ENCODE measurements around the gene PTPRM. TPM values are rescaled to one million over a fixed set of nuclear protein-coding genes. Genes with fewer than 3 reads are reported as not detected.

Gene PTPRM
- total RNA-seq, 1 experiment from 2014 or later: 1.6 TPM

DNA sequence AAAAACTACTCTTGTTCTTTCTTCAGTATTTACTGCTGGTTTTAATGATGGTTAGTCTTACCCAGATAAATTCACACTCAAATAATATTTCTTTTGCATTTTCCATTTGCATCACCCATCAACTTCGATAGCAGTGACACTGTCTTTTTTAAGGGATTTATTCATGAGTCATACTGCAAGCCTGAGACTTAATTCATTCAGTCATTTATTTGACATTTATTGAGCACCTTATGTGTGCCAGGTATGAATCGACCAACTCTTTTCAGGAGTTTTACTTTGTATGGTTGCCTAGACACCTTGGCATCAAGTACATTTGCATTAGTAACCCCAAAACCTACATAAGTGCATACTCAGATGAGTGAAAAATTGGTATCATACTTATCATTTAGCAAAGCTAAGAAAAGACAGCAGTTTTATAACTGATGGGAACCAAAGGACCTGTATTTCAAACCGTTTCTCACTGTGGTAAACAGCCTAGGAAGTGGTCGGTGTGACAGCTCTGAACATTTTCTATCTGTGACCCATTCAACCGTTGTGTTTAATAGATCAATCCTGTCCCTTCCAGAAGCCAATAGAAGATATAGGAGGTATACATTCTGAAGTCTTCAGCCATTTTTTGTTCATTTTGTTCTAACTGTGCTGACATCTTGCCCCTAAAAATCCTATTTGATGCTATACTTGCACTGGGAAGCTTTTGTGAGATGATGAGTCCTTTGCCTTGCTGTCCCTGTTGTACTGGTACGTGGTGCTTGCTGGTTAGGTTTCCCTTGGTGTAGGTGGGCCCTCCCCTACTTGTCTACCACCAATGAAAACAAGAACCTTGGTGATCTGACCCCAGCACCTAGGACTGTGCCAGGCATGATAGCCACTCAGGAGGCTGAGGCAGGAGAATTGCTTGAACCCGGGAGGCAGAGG lies 557.4 kb downstream of the PTPRM start:
- TF ChIP-seq POLR2AphosphoS5 (IDR thresholded peaks at IDR 0.05; ENCODE audit: low read depth, low read length) (no peak), TCF7L2 (IDR thresholded peaks at IDR 0.05; ENCODE audit: low read depth, low read length) (no peak), SIN3A (IDR thresholded peaks at IDR 0.05; ENCODE audit: borderline replicate concordance, insufficient read depth, low read depth, low read length) (no peak)
- TF ChIP-seq, protein P1, sequence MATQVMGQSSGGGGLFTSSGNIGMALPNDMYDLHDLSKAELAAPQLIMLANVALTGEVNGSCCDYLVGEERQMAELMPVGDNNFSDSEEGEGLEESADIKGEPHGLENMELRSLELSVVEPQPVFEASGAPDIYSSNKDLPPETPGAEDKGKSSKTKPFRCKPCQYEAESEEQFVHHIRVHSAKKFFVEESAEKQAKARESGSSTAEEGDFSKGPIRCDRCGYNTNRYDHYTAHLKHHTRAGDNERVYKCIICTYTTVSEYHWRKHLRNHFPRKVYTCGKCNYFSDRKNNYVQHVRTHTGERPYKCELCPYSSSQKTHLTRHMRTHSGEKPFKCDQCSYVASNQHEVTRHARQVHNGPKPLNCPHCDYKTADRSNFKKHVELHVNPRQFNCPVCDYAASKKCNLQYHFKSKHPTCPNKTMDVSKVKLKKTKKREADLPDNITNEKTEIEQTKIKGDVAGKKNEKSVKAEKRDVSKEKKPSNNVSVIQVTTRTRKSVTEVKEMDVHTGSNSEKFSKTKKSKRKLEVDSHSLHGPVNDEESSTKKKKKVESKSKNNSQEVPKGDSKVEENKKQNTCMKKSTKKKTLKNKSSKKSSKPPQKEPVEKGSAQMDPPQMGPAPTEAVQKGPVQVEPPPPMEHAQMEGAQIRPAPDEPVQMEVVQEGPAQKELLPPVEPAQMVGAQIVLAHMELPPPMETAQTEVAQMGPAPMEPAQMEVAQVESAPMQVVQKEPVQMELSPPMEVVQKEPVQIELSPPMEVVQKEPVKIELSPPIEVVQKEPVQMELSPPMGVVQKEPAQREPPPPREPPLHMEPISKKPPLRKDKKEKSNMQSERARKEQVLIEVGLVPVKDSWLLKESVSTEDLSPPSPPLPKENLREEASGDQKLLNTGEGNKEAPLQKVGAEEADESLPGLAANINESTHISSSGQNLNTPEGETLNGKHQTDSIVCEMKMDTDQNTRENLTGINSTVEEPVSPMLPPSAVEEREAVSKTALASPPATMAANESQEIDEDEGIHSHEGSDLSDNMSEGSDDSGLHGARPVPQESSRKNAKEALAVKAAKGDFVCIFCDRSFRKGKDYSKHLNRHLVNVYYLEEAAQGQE (IDR thresholded peaks at IDR 0.05; ENCODE audit: insufficient read depth in 1 of 2, low read depth in 2 of 2, low read length in 1 of 2): no peak
- TF ChIP-seq, protein P2, sequence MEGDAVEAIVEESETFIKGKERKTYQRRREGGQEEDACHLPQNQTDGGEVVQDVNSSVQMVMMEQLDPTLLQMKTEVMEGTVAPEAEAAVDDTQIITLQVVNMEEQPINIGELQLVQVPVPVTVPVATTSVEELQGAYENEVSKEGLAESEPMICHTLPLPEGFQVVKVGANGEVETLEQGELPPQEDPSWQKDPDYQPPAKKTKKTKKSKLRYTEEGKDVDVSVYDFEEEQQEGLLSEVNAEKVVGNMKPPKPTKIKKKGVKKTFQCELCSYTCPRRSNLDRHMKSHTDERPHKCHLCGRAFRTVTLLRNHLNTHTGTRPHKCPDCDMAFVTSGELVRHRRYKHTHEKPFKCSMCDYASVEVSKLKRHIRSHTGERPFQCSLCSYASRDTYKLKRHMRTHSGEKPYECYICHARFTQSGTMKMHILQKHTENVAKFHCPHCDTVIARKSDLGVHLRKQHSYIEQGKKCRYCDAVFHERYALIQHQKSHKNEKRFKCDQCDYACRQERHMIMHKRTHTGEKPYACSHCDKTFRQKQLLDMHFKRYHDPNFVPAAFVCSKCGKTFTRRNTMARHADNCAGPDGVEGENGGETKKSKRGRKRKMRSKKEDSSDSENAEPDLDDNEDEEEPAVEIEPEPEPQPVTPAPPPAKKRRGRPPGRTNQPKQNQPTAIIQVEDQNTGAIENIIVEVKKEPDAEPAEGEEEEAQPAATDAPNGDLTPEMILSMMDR (IDR thresholded peaks at IDR 0.05): no peak
- H3K36me3 ChIP-seq (ENCODE audit: control insufficient read depth, insufficient read depth, low read length): no peaks in the 10 kb centered on the region
- in situ Hi-C loops (cut with HindIII; ENCODE audit: low pct_unique_long_range_greater_than_20kb, low sequenced_read_pairs) (no loop called here), intact Hi-C loops (cut with micrococcal nuclease; ENCODE audit: unreplicated experiment) (no loop called here)
- no peak overlapping the region for H3K27ac ChIP-seq (ENCODE audit: low read length)
- no TSS peak for BruUV-seq (replicated peaks)
- H3K9me3 ChIP-seq (ENCODE audit: control insufficient read depth, insufficient read depth, low read depth, low read length): no peaks in the 10 kb centered on the region
- H3K4me3 ChIP-seq (ENCODE audit: low read depth in 2 of 2, low read length in 2 of 2): no peak overlapping the region
- POLR2A ChIA-PET: no interaction called here
- ATAC-seq (no peak), DNase-seq (ENCODE audit: low read depth, low spot score) (no peak)
- H3K4me1 ChIP-seq (ENCODE audit: control insufficient read depth, insufficient read depth, low read length): no peaks in the 10 kb centered on the region
- no peaks in the 10 kb centered on the region for H3K27me3 ChIP-seq (ENCODE audit: control insufficient read depth, insufficient read depth, low read length)
- CTCF ChIA-PET: no interaction called here

DNA sequence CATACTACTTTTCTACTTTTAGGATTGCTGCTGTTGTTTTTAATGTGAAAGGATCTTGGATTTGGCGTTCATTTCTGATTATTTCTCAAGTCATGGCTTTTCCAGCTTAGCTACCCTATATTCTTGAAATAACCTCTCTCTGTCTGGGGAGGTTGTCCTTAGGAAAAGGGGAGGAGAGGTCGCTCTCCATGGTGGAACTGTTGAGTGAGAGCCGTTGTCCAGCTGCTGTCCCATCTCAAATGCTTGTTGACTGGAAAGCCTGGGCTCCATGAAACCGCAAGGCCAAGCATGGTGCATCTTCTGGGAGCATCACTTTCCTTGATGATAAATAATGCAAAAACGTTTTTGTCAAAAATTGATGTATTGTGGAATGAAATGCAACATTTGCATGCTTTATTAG lies 563.0 kb downstream of the PTPRM start:
- in situ Hi-C loops (cut with HindIII; ENCODE audit: low pct_unique_long_range_greater_than_20kb, low sequenced_read_pairs) (no loop called here), intact Hi-C loops (cut with micrococcal nuclease; ENCODE audit: unreplicated experiment) (no loop called here)
- no peak for DNase-seq (ENCODE audit: low read depth, low spot score)
- Histone ChIP-seq H3K4me1 (ENCODE audit: control insufficient read depth, insufficient read depth, low read length) (no peaks in the 10 kb centered on the region), H3K27ac (ENCODE audit: low read length) (no peak overlapping the region), H3K4me3 (ENCODE audit: low read depth in 2 of 2, low read length in 2 of 2) (no peak overlapping the region), H3K27me3 (ENCODE audit: control insufficient read depth, insufficient read depth, low read length) (no peaks in the 10 kb centered on the region), H3K36me3 (ENCODE audit: control insufficient read depth, insufficient read depth, low read length) (no peaks in the 10 kb centered on the region), H3K9me3 (ENCODE audit: control insufficient read depth, insufficient read depth, low read depth, low read length) (no peaks in the 10 kb centered on the region)
- no TSS peak for BruUV-seq (replicated peaks)
- no peak for ATAC-seq
- TF ChIP-seq SIN3A (IDR thresholded peaks at IDR 0.05; ENCODE audit: borderline replicate concordance, insufficient read depth, low read depth, low read length) (no peak), TCF7L2 (IDR thresholded peaks at IDR 0.05; ENCODE audit: low read depth, low read length) (no peak)
- TF ChIP-seq, protein P1 (IDR thresholded peaks at IDR 0.05; ENCODE audit: insufficient read depth in 1 of 2, low read depth in 2 of 2, low read length in 1 of 2): no peak
- TF ChIP-seq, protein P2 (IDR thresholded peaks at IDR 0.05): no peak
- CTCF ChIA-PET: no interaction called here
- POLR2A ChIA-PET: no interaction called here

Data from Panc1 (cell line).